NOMO-1 (cell line): ENCODE results near the gene PCBP2.
A peak's percentile ranks its signal among the peaks of the same experiment; 100 is the strongest.
"Not testable (repeated sequence)": the region's sequence is repeated elsewhere in the genome, so short reads cannot be mapped to it uniquely, and the experiment has no call there.

ENCODE experiments used
- DNase-seq, 2 experiments: peaks; one replicate each; lab custom pipeline; 2025; ENCODE audit not compliant: unreplicated experiment in 2 of 2; lab: John Stamatoyannopoulos, UW

Gene PCBP2

GRCh38 chr12:53439582-53439981 lies 12.3 kb upstream of the PCBP2 start:
- not testable (repeated sequence) for DNase-seq

DNA sequence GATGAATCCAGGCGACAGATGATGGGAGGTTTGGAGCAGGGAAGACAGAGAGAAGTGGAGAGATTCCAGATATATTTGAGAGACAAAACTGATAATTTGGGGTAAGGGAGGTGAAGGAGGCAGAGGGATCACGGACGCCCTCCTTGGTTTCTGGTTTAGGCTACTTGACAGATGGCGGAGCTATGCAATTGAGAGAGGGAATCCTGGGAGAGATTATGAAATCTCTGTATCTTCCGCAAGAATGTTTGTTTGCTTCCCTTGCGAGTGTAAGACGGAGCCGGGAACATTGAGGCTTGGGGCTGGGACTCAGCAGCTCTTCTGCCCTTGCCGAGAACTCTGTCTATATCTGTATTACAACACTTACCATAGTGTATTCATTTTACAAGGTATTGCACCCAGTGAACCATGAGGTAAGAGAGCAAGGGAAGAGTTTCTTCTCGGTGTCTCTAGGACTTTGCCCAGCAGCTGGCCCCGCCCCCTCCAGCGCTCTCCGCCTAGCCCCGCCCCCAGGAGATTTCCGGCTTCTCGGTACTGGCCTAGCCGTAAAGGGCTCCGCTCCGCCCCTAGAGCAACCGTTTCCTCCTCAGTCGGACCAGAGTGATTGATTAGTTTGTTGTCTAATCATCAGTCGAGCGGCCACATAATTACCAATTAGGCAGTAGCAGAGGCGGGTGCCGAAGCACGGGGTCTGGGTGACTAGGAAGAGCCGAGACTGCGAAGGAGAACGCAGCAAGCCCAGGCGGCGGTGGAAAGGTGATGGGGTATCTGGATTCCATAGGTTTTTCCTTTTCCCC lies 10.7 kb upstream of the PCBP2 start, which contains the start of gene PRR13:
Gene PRR13 (plus strand): TSS at position 695 of the 794 bp plus-strand sequence. CDS start 981 bp downstream, outside the sequence.
- peak; percentile 100 for DNase-seq

DNA sequence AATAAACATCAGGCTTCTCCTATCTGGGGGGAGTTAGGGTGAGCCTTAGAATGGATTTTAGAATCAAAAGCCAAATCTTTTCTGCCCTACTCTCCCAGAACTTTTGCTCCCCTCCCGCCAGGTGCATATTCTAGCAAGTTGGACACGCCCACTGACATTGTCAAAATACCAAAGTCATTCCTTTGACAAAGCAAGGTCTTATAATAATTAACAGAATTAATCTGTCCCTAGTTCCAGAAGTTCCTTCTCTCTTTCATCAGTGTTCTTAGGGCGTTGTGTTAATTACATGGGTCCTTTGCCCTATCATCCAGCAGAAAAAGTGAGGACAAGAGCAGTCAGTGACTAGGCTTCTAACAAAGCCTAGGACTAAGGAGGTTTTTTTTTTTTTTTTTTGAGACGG lies 7.9 kb upstream of the PCBP2 start:
- no peak for DNase-seq

- not testable (repeated sequence) for DNase-seq
These were observed 7.1 kb upstream of the PCBP2 start for GRCh38 chr12:53444593-53445325.

- DNase-seq, result no peak
These were observed 966 bp upstream of the PCBP2 start for GRCh38 chr12:53450936-53451335.

DNA sequence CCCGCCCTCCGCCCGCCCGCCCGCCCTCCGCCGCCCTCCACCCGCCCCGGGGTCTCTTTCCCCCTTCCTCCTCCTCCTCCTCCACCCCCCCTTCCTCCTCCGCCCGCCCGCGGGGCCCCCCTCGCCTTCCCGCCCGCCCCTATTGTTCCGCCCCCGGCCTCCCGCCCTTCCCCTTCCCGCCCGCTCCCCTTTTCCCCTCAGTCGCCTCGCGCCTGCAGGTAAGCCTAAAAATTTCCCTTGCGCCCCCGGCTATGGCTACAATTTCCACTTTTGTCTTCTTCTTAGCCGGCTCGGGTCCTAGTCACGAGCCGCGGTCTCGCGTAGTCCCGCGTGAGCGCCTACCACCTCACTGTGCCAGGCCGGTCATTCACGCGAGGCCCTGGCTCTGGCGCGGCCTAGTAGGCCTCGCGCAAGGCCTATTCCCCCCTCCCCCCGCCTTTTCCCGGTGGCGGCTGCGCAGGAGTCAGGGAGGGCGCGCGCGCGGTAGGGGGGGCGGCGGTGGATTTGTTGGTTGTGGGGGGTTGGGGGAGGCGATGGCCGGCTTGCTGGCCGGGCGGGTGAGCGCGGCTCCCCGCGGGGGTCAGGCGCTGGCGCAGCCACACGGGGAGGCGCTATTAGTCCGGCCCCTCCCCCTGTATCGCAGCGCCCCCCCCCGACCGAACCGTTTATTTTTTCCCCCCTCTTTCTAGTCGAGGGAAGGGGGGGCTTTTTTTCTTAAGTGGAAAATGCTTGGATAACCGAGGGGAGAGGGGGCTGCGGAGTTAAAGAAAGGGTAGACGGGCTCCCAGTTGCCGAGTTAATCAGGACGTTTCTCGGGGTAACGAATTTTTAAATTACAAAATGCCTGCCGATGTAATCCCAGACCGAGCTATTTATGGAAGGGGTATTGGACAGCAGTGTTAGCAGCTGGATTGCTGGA lies 516 bp downstream of the PCBP2 start:
- peak; percentile 56 for DNase-seq

GRCh38 chr12:53453953-53454640 lies 2.2 kb downstream of the PCBP2 start:
- DNase-seq, result no peak

- DNase-seq, result no peak
These were observed 2.8 kb downstream of the PCBP2 start for GRCh38 chr12:53454707-53455106.

- no peak for DNase-seq
These were observed 4.9 kb downstream of the PCBP2 start for GRCh38 chr12:53456654-53457366.

DNA sequence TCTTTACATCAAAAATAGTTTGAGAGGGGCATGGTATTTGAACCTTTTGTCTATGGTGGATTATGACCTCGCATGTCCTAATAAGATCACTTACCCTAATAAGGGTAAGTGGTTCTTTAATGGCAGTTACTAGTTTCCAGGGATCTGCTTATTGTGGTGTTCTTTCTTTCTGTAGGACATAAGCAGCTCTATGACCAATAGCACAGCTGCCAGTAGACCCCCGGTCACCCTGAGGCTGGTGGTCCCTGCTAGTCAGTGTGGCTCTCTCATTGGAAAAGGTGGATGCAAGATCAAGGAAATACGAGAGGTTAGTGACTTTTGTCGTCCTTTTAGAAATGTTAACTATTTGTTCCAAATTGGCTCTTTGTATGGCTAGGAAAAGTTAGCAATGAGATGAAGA lies 7.2 kb downstream of the PCBP2 start:
- no peak for DNase-seq

DNA sequence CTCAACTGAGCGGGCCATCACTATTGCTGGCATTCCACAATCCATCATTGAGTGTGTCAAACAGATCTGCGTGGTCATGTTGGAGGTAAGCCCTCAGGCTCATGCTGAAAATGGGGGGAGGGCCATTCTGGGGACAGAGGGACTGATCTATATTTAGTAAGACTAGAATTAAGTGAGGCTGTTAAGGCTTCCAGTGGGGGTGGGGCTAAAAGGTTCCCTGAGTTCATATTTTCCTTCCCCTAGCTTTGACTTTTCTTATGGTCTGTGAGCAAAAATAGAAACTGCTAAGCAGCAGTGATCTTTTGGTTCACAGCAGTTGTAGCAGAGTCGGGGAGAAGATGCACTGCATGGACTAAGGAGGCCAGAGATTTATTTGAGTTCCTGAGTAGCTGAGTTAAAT lies 9.2 kb downstream of the PCBP2 start:
- no peak for DNase-seq

- no peak for DNase-seq
These were observed 9.7 kb downstream of the PCBP2 start for GRCh38 chr12:53461591-53461990.

GRCh38 chr12:53462935-53463334 lies 11.0 kb downstream of the PCBP2 start:
- no peak for DNase-seq

DNA sequence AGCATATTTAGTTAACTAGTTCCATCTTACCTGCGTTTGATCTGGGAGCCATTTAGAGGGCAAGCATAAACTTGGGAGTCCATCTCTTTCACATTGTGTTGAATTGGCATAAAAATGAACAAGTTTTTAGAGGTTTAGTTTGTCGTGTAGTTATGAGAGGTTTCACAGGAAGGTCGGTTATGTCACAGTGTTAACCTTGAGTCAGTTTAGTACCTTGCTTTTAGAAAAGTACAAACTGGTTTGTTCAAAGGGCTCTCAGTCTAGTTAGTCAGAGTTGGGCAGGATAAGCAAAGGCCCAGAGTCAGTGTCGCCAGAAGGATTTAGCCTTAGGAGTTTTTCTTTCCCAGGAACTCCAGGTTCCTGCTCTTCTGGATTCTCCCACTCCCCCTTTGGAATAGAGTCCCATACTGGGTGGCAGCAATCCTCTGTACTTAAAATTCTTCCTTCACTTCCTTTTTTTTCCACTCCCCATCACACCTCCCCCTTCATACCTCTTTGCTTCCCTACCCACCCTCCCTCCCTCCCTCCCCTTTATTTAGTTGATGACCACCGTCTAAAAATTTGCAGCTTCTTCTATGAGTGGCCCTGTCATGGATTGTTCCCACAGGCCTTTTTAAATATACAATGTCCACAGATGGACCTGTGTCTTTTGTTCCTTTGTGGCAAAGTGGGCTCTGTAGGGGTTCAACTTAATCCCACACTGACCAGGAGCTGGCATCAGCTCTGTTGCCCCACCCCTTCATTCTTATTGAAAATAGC lies 12.1 kb downstream of the PCBP2 start:
- DNase-seq, result no peak

DNA sequence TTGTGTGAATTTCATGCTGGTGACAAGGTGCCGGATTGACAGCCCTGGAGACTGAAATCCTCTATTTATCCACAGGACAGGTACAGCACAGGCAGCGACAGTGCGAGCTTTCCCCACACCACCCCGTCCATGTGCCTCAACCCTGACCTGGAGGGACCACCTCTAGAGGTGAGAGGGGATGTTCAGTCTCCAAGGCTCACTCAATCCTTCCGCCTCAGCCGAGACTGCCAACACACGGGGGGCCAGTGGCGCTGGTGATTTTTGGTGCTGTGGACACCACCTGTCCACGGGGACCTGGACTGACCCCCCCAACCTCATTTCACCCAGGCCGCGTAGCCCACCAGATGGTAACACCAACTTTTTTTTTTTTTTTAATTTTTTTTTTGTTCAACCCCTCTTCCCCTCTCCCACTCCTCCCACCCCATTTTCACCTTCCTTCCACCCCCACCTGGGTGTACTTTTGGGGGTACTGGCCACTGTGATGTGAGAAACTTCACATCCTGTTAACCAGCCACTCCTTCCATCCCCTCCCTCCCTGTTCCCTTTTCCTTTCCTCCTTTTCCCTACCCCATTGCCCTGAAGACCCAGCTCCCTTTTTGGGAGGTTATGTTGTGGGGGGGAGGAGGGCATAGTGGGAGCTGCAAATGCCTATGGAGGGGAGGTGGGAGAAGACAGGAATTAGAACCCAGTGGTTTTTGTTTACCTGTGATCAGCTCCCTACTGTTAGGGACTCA lies 12.9 kb downstream of the PCBP2 start:
- DNase-seq, result no peak

GRCh38 chr12:53465679-53466078 lies 13.8 kb downstream of the PCBP2 start:
- no peak for DNase-seq

GRCh38 chr12:53466640-53467039 lies 14.7 kb downstream of the PCBP2 start:
- no peak for DNase-seq

DNA sequence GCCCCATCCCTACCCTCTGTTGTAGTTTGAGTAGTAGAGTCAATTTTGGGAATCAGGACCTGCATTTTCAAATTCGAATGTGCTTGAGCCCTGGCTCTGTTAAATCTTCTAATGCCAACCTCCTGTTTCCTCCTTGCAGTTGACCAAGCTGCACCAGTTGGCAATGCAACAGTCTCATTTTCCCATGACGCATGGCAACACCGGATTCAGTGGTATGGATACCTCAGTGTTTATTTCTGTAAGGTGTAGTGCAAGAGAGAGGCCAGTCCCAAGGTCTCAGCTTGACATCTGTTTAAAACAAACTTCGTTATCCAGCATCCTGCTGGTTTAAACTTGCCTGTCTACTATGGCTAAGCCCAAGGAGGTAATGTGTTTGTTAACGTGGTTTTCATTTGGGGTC lies 15.2 kb downstream of the PCBP2 start:
- DNase-seq, result no peak
